ENCODE data around the gene ULK3. TPM values are rescaled to one million over a fixed set of nuclear protein-coding genes. Genes with fewer than 3 reads are reported as not detected.
A peak's percentile ranks its signal among the peaks of the same experiment; 100 is the strongest.

Gene ULK3
- total and polyA plus RNA-seq, 10 of the 15 experiments (the other 5 are each of a cell fraction or from before 2014, with no cell fraction given), result 0.64 to 38.8 (median 27.1) TPM

DNA sequence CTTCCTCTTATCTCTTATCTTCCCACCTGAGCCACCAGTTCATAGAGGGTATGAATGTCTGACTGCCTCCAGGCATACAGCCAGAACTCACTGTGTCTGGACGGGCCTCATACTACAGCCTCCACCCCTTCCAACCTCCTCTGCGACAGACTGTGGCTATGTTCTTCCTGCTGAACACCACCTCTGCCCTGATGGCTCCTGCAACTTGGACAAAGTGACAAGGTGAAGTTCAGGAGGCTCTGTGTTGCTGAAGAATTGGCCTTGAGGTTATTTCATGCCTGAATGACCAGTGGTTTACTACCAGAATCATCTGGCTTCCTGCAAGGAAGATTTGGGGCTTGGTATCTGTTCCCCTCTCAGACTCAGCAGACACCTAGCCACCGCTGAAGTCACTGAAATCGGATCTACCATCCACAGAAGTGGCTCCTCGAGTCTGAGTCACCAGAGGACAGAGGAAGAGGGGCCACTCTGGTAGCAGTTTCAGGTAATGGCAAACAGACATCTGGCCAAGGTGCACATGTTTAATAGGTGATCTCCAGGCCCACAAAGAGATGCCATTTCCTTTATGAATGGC, 14.2 kb upstream of the ULK3 start:
- ATAC-seq, result peak; percentile 91
- Histone ChIP-seq H3K4me3 (peak overlapping the region; percentile 35; the same call in 1 of the 2 replicates), H3K4me2 (ENCODE audit: control insufficient read depth, insufficient read depth) (peak overlapping the region; percentile 90), H3K27ac (ENCODE audit: control insufficient read depth, insufficient read depth) (peak overlapping the region; percentile 80), H3K9me3 (replicated peaks; ENCODE audit: control insufficient read depth, insufficient read depth, low read length) (no peaks in the 10 kb centered on the region), H3K79me2 (ENCODE audit: control insufficient read depth, insufficient read depth, low read length) (peaks cover 39% of the 10 kb centered on the region), H4K20me1 (ENCODE audit: control insufficient read depth, insufficient read depth) (peaks cover 3% of the 10 kb centered on the region; the same call in 1 of the 2 replicates), H3K27me3 (replicated peaks in 1 of 2; ENCODE audit: control insufficient read depth in 2 of 2, insufficient read depth in 2 of 2, low read length in 1 of 2) (no peaks in the 10 kb centered on the region), H3K9ac (ENCODE audit: control insufficient read depth, insufficient read depth, low read length) (peak overlapping the region; percentile 42), H3K4me1 (ENCODE audit: control insufficient read depth, insufficient read depth, low read length) (peaks cover 46% of the 10 kb centered on the region), H2AFZ (ENCODE audit: control insufficient read depth, low read depth, low read length) (no peak overlapping the region), H3K36me3 (ENCODE audit: control insufficient read depth in 2 of 2, insufficient read depth in 2 of 2, low read length in 1 of 2) (peaks cover 7 to 14% of the 10 kb centered on the region in 2 experiments; a peak in 3 of 4 replicates)
- WGBS (ENCODE audit: insufficient coverage, insufficient replicate concordance, low lambda C conversion rate, missing lambda C conversion rate), result 1% methylated on average over 5 of the region's 5 CpGs
- POLR2A ChIA-PET, result interaction anchor here (0.6 to 5.8 kb wide), 12 partner anchors 9 to 322 kb away, joined by 3 to 80 read pairs (median 3); partner anchors contain the start of genes COX5A, FAM219B, SCAMP2 and ULK3
- peak; percentile 78 for DNase-seq (ENCODE audit: low read depth, low spot score)
- in situ Hi-C loops (cut with MboI), result no loop called here
- BruUV-seq (replicated peaks), result no TSS peak
- RAD21 ChIA-PET (ENCODE audit: unreplicated experiment), result interaction anchor here (1.0 to 5.6 kb wide), 8 partner anchors 12 to 94 kb away, joined by 3 to 57 read pairs (median 8); no protein-coding TSS in a partner anchor
- SMC1A ChIA-PET (ENCODE audit: uncharacterized antibody, unreplicated experiment), result interaction anchor here (0.6 to 7.5 kb wide), 10 partner anchors 12 to 86 kb away, joined by 3 to 120 read pairs (median 8); partner anchors contain the start of gene FAM219B
- peak; percentile 98 for FAIRE-seq
- intact Hi-C loops (cut with micrococcal nuclease; ENCODE audit: unreplicated experiment), result loop anchor here (2.0 to 5.0 kb wide), 2 partner anchors 14 to 45 kb away; no protein-coding TSS in a partner anchor
- CTCF ChIA-PET, result interaction anchor here (0.7 to 5.9 kb wide), 8 partner anchors 13 to 88 kb away, joined by 3 to 76 read pairs (median 8); partner anchors contain the start of gene ULK3
- TF ChIP-seq NR2F1 (conservative IDR thresholded peaks at IDR 0.05) (0 out of 2 replicates have a peak, but pooled peaks have one; percentile 22), NBN (IDR thresholded peaks at IDR 0.05) (no peak), TCF12 (IDR thresholded peaks at IDR 0.05; ENCODE audit: low read depth, low read length) (0 out of 2 replicates have a peak, but pooled peaks have one; percentile 26), NR2C2 (IDR thresholded peaks at IDR 0.05; ENCODE audit: borderline replicate concordance, control insufficient read depth, insufficient read length, low read depth) (no peak), YY1 (IDR thresholded peaks at IDR 0.05; ENCODE audit: low read depth, low read length) (peak; percentile 22; the same call in 1 of the 2 replicates), FOXM1 (IDR thresholded peaks at IDR 0.05; ENCODE audit: low read depth, low read length) (no peak), SMARCA5 (IDR thresholded peaks at IDR 0.05) (0 out of 2 replicates have a peak, but pooled peaks have one; percentile 23), CEBPB (IDR thresholded peaks at IDR 0.05; ENCODE audit: borderline replicate concordance in 1 of 2, low read depth in 2 of 2, low read length in 2 of 2) (no peak), NFXL1 (IDR thresholded peaks at IDR 0.05; ENCODE audit: borderline replicate concordance) (no peak), CHD2 (IDR thresholded peaks at IDR 0.05; ENCODE audit: borderline replicate concordance, low read depth, low read length) (no peak), RAD51 (IDR thresholded peaks at IDR 0.05) (no peak), POLR2AphosphoS5 (IDR thresholded peaks at IDR 0.05; ENCODE audit: low read length) (no peak; the same call in 1 of the 2 replicates), CBX5 (IDR thresholded peaks at IDR 0.05; ENCODE audit: low read depth) (no peak), NR2C1 (IDR thresholded peaks at IDR 0.05) (no peak), ZBTB4 (CRISPR knock-in tag; IDR thresholded peaks at IDR 0.05) (no peak), CBFB (IDR thresholded peaks at IDR 0.05; ENCODE audit: low read depth) (peak; percentile 71; the same call in 1 of the 2 replicates), JUNB (IDR thresholded peaks at IDR 0.05) (peak; percentile 56; the same call in 1 of the 2 replicates), ETV6 (conservative IDR thresholded peaks at IDR 0.05 in 1 of 2, IDR thresholded peaks at IDR 0.05 in 1 of 2; ENCODE audit: borderline replicate concordance in 1 of 2, low read depth in 1 of 2) (peak in 1 of 2 experiments; percentile 56; a peak in 2 of 4 replicates)
- TF ChIP-seq, protein P1, sequence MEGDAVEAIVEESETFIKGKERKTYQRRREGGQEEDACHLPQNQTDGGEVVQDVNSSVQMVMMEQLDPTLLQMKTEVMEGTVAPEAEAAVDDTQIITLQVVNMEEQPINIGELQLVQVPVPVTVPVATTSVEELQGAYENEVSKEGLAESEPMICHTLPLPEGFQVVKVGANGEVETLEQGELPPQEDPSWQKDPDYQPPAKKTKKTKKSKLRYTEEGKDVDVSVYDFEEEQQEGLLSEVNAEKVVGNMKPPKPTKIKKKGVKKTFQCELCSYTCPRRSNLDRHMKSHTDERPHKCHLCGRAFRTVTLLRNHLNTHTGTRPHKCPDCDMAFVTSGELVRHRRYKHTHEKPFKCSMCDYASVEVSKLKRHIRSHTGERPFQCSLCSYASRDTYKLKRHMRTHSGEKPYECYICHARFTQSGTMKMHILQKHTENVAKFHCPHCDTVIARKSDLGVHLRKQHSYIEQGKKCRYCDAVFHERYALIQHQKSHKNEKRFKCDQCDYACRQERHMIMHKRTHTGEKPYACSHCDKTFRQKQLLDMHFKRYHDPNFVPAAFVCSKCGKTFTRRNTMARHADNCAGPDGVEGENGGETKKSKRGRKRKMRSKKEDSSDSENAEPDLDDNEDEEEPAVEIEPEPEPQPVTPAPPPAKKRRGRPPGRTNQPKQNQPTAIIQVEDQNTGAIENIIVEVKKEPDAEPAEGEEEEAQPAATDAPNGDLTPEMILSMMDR (IDR thresholded peaks at IDR 0.05 in 2 of 3, conservative IDR thresholded peaks at IDR 0.05 in 1 of 3; ENCODE audit: control insufficient read depth in 2 of 3, extremely low read depth in 1 of 3, insufficient read depth in 1 of 3, low read depth in 3 of 3, low read length in 3 of 3), result no peak

Measured in GM12878 (cell line).